ENCODE data around the gene NPM3. TPM values are rescaled to one million over a fixed set of nuclear protein-coding genes. Genes with fewer than 3 reads are reported as not detected.

NPM3 gene
- total RNA-seq, 4 donors from 2014 or later = 11.4 to 28.2 (median 21.8) TPM

GRCh38 chr10:101816913-101817336 is 33.7 kb upstream of the NPM3 start:
- ATAC-seq = no peak
- WGBS, 2 donors (ENCODE audit: low coverage in 1 of 2) = 0% methylated on average over 11 to 13 of the region's 14 CpGs
- H3K4me3 ChIP-seq = peak overlapping the region; percentile 95 to 100
- no peak for TF ChIP-seq POLR2A (IDR thresholded peaks at IDR 0.05)
- TF ChIP-seq EP300 (IDR thresholded peaks at IDR 0.05) = no peak
- no peak for TF ChIP-seq POLR2AphosphoS5 (IDR thresholded peaks at IDR 0.05)
- no peak for TF ChIP-seq CTCF (IDR thresholded peaks at IDR 0.05)
- no peaks in the 10 kb centered on the region for H3K9me3 ChIP-seq
- H3K36me3 ChIP-seq = peaks cover 0 to 10% of the 10 kb centered on the region in 2 donors
- peaks cover 0 to 55% (median 19%) of the 10 kb centered on the region in 3 donors for H3K4me1 ChIP-seq
- H3K27me3 ChIP-seq = no peaks in the 10 kb centered on the region
- peak overlapping the region; percentile 89 to 99 (median 97) for H3K27ac ChIP-seq

GRCh38 chr10:101816376-101816775 is 33.1 kb upstream of the NPM3 start:
- H3K9me3 ChIP-seq = no peaks in the 10 kb centered on the region
- peak overlapping the region in 2 of 4 donors; percentile 97 to 99 for H3K27ac ChIP-seq
- TF ChIP-seq POLR2A (IDR thresholded peaks at IDR 0.05) = no peak
- TF ChIP-seq EP300 (IDR thresholded peaks at IDR 0.05) = no peak
- TF ChIP-seq POLR2AphosphoS5 (IDR thresholded peaks at IDR 0.05) = no peak
- no peak for TF ChIP-seq CTCF (IDR thresholded peaks at IDR 0.05)
- peak overlapping the region; percentile 95 to 100 for H3K4me3 ChIP-seq
- no peaks in the 10 kb centered on the region for H3K27me3 ChIP-seq
- peaks cover 0 to 15% of the 10 kb centered on the region in 2 donors for H3K36me3 ChIP-seq
- peaks cover 0 to 59% (median 19%) of the 10 kb centered on the region in 3 donors for H3K4me1 ChIP-seq
- 1 to 3% methylated on average over 5 of the region's 5 CpGs for WGBS, 2 donors (ENCODE audit: low coverage in 1 of 2)
- ATAC-seq = no peak

- no peak for ATAC-seq
- 66 to 68% methylated on average over 8 of the region's 8 CpGs for WGBS, 2 donors (ENCODE audit: low coverage in 1 of 2)
- Histone ChIP-seq H3K9me3 (no peaks in the 10 kb centered on the region), H3K27ac (peak overlapping the region in 3 of 4 donors; percentile 18 to 34 (median 33)), H3K27me3 (no peaks in the 10 kb centered on the region), H3K4me1 (peaks cover 0 to 68% (median 17%) of the 10 kb centered on the region in 3 donors), H3K36me3 (peaks cover 0 to 33% of the 10 kb centered on the region in 2 donors), H3K4me3 (peak overlapping the region; percentile 95 to 100)
- TF ChIP-seq POLR2AphosphoS5 (IDR thresholded peaks at IDR 0.05) = no peak
- no peak for TF ChIP-seq CTCF (IDR thresholded peaks at IDR 0.05)
- no peak for TF ChIP-seq POLR2A (IDR thresholded peaks at IDR 0.05)
- TF ChIP-seq EP300 (IDR thresholded peaks at IDR 0.05) = no peak
These were observed 31.3 kb upstream of the NPM3 start for GRCh38 chr10:101814466-101815071.

- Histone ChIP-seq H3K9me3 (no peaks in the 10 kb centered on the region), H3K36me3 (peaks cover 0 to 53% of the 10 kb centered on the region in 2 donors), H3K27ac (no peak overlapping the region), H3K4me1 (peaks cover 0 to 70% (median 9%) of the 10 kb centered on the region in 3 donors), H3K27me3 (no peaks in the 10 kb centered on the region), H3K4me3 (no peak overlapping the region)
- TF ChIP-seq CTCF (IDR thresholded peaks at IDR 0.05) = no peak
- no peak for TF ChIP-seq EP300 (IDR thresholded peaks at IDR 0.05)
- TF ChIP-seq POLR2AphosphoS5 (IDR thresholded peaks at IDR 0.05) = no peak
- WGBS, 2 donors (ENCODE audit: low coverage in 1 of 2) = 63 to 64% methylated on average over 4 of the region's 4 CpGs
- ATAC-seq = no peak
These were observed 29.4 kb upstream of the NPM3 start for GRCh38 chr10:101812606-101813005.

DNA sequence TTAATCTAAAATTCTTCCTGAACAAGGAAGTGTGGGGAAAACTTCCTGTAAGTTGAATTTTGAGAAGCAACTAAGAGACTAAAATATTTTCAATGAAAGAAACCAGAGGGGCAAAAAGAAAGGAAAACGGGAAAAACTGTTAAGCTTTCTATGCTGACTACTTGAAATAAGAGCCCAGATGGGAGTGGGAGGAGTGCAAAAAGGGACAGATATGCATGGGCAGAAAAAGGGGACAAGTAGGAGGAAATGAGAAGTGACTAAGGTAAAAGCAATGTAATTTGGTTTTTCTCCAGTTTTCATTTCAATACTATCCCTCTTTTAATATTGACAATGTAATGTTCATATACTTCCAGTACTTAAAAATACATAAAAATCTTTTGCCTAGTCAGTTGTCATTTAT is 23.9 kb upstream of the NPM3 start:
- H3K4me3 ChIP-seq = no peak overlapping the region
- H3K27me3 ChIP-seq = no peaks in the 10 kb centered on the region
- H3K27ac ChIP-seq = no peak overlapping the region
- peaks cover 0 to 39% (median 0%) of the 10 kb centered on the region in 3 donors for H3K4me1 ChIP-seq
- ATAC-seq = no peak
- 60 to 67% methylated on average over 1 of the region's 1 CpG for WGBS, 2 donors (ENCODE audit: low coverage in 1 of 2)
- H3K36me3 ChIP-seq = peaks cover 12 to 100% of the 10 kb centered on the region in 2 donors
- TF ChIP-seq POLR2AphosphoS5 (IDR thresholded peaks at IDR 0.05) (no peak), POLR2A (IDR thresholded peaks at IDR 0.05) (no peak), CTCF (IDR thresholded peaks at IDR 0.05) (no peak), EP300 (IDR thresholded peaks at IDR 0.05) (no peak)
- no peaks in the 10 kb centered on the region for H3K9me3 ChIP-seq
